ENCODE results near the gene PROK1. TPM values are rescaled to one million over a fixed set of nuclear protein-coding genes. Genes with fewer than 3 reads are reported as not detected.

PROK1 gene
- polyA plus RNA-seq, 1 donor (not counting 4 experiments of a cell fraction or from before 2014, with no cell fraction given), result not detected

DNA sequence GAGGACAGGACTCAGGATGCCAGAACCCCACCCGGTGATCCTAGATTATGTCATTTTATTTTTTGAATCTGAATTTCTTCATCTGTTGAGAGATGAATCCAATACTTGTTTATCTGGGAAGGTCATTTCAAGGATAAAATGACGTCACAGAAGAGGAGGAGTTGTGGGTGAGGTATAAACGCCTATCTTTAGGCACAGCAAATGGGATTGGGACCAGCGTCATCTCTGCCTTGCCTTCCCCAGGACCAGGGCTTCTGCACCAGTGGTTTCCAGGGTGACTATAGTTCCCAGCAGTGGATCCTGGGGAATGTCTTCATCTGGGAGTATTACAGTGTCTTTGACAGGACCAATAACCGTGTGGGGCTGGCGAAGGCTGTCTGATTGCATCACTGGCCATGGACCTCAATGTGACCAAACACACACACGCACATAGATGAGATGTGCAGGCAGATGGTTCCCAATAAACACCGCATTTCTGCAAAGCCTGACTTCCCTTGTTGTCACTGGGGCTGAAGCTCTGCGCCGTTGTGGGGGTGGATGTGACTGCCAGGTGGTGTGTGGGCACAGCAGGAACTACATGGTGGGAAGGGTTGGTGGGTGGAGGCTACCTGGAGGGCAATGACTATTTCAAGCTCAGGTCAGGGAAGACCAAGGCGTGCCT is 40.0 kb downstream of the PROK1 start:
- dilution Hi-C loops (cut with MboI; ENCODE audit: extremely low pct_ligation_motif_present, low sequenced_read_pairs), result no loop called here
- H3K27me3 ChIP-seq (ENCODE audit: control insufficient read depth, extremely low read depth, insufficient read depth, low read length), result no peaks in the 10 kb centered on the region
- TF ChIP-seq, protein P1, sequence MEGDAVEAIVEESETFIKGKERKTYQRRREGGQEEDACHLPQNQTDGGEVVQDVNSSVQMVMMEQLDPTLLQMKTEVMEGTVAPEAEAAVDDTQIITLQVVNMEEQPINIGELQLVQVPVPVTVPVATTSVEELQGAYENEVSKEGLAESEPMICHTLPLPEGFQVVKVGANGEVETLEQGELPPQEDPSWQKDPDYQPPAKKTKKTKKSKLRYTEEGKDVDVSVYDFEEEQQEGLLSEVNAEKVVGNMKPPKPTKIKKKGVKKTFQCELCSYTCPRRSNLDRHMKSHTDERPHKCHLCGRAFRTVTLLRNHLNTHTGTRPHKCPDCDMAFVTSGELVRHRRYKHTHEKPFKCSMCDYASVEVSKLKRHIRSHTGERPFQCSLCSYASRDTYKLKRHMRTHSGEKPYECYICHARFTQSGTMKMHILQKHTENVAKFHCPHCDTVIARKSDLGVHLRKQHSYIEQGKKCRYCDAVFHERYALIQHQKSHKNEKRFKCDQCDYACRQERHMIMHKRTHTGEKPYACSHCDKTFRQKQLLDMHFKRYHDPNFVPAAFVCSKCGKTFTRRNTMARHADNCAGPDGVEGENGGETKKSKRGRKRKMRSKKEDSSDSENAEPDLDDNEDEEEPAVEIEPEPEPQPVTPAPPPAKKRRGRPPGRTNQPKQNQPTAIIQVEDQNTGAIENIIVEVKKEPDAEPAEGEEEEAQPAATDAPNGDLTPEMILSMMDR (optimal IDR thresholded peaks at IDR 0.05 in 1 of 3, IDR thresholded peaks at IDR 0.05 in 1 of 3, conservative IDR thresholded peaks at IDR 0.05 in 1 of 3; ENCODE audit: extremely low read depth in 1 of 3, insufficient read depth in 2 of 3, low read length in 3 of 3), result no peak
- no peak for TF ChIP-seq EZH2 (IDR thresholded peaks at IDR 0.05; ENCODE audit: low read length)
- FAIRE-seq (no peak), DNase-seq (ENCODE audit: low read depth, low spot score) (no peak)
- peaks cover 15% of the 10 kb centered on the region for H3K4me1 ChIP-seq (ENCODE audit: control insufficient read depth, extremely low read depth, insufficient read depth, low read length)
- H3K79me2 ChIP-seq (ENCODE audit: control insufficient read depth, insufficient read depth, low read length), result no peaks in the 10 kb centered on the region
- H3K9ac ChIP-seq (ENCODE audit: control insufficient read depth, extremely low read depth, insufficient read depth, low read length), result no peak overlapping the region
- H3K4me3 ChIP-seq (ENCODE audit: control insufficient read depth in 2 of 3, extremely low read depth in 1 of 3, insufficient read depth in 2 of 3, low read depth in 1 of 3, low read length in 3 of 3), result no peak overlapping the region
- no peak overlapping the region for H3K27ac ChIP-seq (ENCODE audit: control insufficient read depth, insufficient read depth, low read length)
- H3K36me3 ChIP-seq (ENCODE audit: control insufficient read depth in 2 of 2, extremely low read depth in 1 of 2, insufficient read depth in 2 of 2, low read length in 2 of 2), result no peaks in the 10 kb centered on the region
- H3K9me3 ChIP-seq (ENCODE audit: control insufficient read depth, low read depth, low read length), result no peaks in the 10 kb centered on the region
- H2AFZ ChIP-seq (ENCODE audit: control insufficient read depth, low read length), result no peak overlapping the region
- no peak overlapping the region for H3K4me2 ChIP-seq (ENCODE audit: control insufficient read depth, extremely low read depth, insufficient read depth, low read depth, low read length)
- H3K9me1 ChIP-seq (ENCODE audit: control insufficient read depth, extremely low read depth, insufficient read depth, low read length), result no peaks in the 10 kb centered on the region
- no peaks in the 10 kb centered on the region for H4K20me1 ChIP-seq (ENCODE audit: control insufficient read depth, extremely low read depth, insufficient read depth, low read length)

DNA sequence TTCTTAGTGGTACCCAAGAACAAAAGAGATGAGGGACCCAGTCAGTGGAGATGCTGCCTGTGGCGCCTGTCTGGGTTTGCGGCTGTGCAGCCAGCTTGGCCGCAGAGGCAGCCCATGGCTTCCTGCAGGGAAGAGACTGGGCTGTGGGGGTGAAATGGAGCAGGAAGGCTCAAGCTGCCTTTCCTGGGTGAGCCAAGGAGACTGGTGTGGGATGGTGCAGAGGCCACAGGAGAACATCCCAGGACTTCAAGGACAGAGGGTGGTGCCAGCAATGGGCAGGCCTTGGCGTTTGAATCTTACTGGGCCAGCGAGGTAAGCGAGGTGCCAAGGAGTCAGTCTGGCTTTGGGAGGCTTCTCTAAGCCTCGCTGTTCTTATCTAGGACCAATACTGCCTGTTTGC is 41.6 kb downstream of the PROK1 start:
- Histone ChIP-seq H3K9me3 (ENCODE audit: control insufficient read depth, low read depth, low read length) (no peaks in the 10 kb centered on the region), H3K4me1 (ENCODE audit: control insufficient read depth, extremely low read depth, insufficient read depth, low read length) (peaks cover 7% of the 10 kb centered on the region), H3K36me3 (ENCODE audit: control insufficient read depth in 2 of 2, extremely low read depth in 1 of 2, insufficient read depth in 2 of 2, low read length in 2 of 2) (no peaks in the 10 kb centered on the region), H4K20me1 (ENCODE audit: control insufficient read depth, extremely low read depth, insufficient read depth, low read length) (no peaks in the 10 kb centered on the region), H3K79me2 (ENCODE audit: control insufficient read depth, insufficient read depth, low read length) (no peaks in the 10 kb centered on the region), H3K27me3 (ENCODE audit: control insufficient read depth, extremely low read depth, insufficient read depth, low read length) (no peaks in the 10 kb centered on the region), H2AFZ (ENCODE audit: control insufficient read depth, low read length) (no peak overlapping the region), H3K4me3 (ENCODE audit: control insufficient read depth in 2 of 3, extremely low read depth in 1 of 3, insufficient read depth in 2 of 3, low read depth in 1 of 3, low read length in 3 of 3) (no peak overlapping the region), H3K4me2 (ENCODE audit: control insufficient read depth, extremely low read depth, insufficient read depth, low read depth, low read length) (no peak overlapping the region), H3K9me1 (ENCODE audit: control insufficient read depth, extremely low read depth, insufficient read depth, low read length) (no peaks in the 10 kb centered on the region), H3K9ac (ENCODE audit: control insufficient read depth, extremely low read depth, insufficient read depth, low read length) (no peak overlapping the region), H3K27ac (ENCODE audit: control insufficient read depth, insufficient read depth, low read length) (no peak overlapping the region)
- dilution Hi-C loops (cut with MboI; ENCODE audit: extremely low pct_ligation_motif_present, low sequenced_read_pairs), result no loop called here
- no peak for FAIRE-seq
- DNase-seq (ENCODE audit: low read depth, low spot score), result no peak
- TF ChIP-seq, protein P1 (optimal IDR thresholded peaks at IDR 0.05 in 1 of 3, IDR thresholded peaks at IDR 0.05 in 1 of 3, conservative IDR thresholded peaks at IDR 0.05 in 1 of 3; ENCODE audit: extremely low read depth in 1 of 3, insufficient read depth in 2 of 3, low read length in 3 of 3), result no peak
- no peak for TF ChIP-seq EZH2 (IDR thresholded peaks at IDR 0.05; ENCODE audit: low read length)

Measured in keratinocyte (primary cell).